Muscle of arm (tissue), 12 donors: ENCODE results near the gene BTN2A1. TPM values are rescaled to one million over a fixed set of nuclear protein-coding genes. Genes with fewer than 3 reads are reported as not detected.
"Not testable (repeated sequence)": the region's sequence is repeated elsewhere in the genome, so short reads cannot be mapped to it uniquely, and the experiment has no call there.

ENCODE experiments used
- DNase-seq: peaks from one replicate; pipeline ENCODE4 v3.0.0-alpha.2; 2013
- polyA plus RNA-seq, 12 donors: library from polyadenylated mRNA; unstranded; fragments of 120-200 nt; gene quantifications; one replicate each; pipeline ENCODE4 v1.2.1, GENCODE V29; 2013; ENCODE audit not compliant: insufficient read length in 12 of 12

BTN2A1 gene
- polyA plus RNA-seq, 12 donors, result 23.6 to 30.3 (median 25.9) TPM; not detected in 1

DNA sequence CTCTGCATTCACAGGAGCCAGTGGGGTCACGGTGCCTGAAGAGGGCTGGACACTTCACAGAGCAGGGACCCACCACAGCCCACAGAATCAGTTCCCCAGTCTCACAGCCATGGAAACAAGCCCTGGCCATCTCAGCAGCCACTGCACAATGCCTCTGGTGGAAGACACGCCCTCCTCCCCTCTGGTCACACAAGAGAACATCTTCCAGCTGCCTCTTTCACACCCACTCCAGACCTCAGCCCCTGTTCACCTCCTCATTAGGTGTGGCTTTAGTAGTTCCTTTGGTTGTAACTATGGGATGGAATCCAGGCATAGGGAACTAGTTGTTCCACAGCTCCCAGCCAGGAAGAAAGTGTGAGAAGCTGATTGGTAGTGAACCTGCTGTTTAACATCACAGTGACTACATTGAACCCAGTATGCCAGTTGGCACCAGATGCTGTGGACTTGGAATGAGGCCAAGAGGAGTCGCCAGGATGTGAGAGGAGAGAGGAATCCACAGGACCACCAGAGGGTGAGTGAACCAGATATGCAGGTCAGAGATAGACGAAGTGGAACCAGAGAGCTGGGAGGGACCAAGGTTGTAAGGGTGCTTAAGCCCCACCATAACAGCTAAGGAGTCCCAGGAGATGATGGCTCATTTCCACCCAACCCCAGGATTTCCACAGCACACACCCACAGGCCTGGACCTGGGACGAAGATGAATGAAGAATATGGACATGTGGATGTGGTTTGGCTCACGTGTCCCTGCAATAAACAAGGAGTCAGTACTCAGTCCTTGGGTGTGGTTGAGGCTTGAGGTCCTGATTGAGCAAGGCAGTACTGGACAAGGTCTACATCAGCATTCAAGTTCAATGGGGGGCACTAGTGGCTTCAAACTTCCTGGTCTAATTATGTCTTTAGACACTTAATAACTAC lies 26.2 kb upstream of the BTN2A1 start:
- DNase-seq, result no peak

- no peak for DNase-seq
These were observed 25.0 kb upstream of the BTN2A1 start for GRCh38 chr6:26432627-26433201.

DNA sequence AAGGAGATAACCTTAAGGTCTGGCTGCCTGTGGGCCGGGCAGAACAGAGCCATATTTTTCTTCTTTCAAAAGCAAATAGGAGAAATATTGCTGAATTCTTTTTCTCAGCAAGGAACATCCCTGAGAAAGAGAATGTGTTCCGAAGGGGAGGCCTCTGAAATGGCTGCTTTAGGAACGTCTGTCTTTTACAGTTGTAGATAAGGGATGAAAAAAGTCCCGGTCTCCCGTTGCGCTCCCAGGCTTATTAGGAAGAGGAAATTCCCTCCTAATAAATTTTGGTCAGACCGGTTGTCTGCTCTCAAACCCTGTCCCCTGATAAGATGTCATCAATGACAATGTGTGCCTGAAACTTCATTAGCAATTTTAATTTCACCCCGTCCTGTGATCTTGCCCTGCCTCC lies 24.1 kb upstream of the BTN2A1 start:
- not testable (repeated sequence) for DNase-seq

DNA sequence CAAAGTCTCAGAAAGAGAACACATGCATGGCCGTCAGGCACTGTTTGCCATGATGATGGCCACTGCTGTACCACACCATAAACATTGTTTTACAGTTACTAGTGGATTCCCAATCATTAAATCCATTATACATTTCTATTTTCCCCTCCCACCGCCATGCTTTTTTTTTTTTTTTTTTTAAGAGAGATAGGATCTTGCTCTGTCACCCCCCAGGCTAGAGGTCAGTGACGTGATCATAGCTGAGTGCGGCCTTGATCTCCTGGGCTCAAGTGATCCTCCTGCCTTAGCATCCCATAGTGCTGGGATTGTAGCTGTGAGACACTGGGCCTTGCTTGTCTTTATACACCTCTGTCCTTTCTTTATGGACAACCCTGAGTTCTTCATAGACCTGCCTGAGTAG lies 21.7 kb upstream of the BTN2A1 start:
- DNase-seq, result no peak

- DNase-seq, result no peak
These were observed 20.2 kb upstream of the BTN2A1 start for GRCh38 chr6:26437550-26437949.

- DNase-seq, result no peak
These were observed 19.8 kb upstream of the BTN2A1 start for GRCh38 chr6:26438000-26438399.

- no peak for DNase-seq
These were observed 18.3 kb upstream of the BTN2A1 start for GRCh38 chr6:26439151-26440125.

DNA sequence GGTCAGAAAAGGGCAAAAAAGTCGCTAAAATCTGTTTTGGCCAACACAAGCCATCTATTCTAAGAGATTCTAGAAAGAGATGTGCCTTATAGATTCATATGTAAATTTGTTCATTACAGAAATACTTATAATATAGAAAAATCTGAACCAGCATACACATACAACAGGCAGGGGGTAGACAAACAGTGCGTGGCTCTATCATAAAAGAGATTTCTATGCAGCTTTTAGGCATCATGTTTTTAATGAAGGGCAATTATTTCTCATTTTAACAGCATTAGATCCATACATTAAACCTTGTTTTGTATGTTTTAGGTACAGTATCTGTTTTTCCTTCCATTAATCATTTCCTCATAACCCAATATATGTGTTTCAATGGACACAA lies 16.8 kb upstream of the BTN2A1 start:
- no peak for DNase-seq

DNA sequence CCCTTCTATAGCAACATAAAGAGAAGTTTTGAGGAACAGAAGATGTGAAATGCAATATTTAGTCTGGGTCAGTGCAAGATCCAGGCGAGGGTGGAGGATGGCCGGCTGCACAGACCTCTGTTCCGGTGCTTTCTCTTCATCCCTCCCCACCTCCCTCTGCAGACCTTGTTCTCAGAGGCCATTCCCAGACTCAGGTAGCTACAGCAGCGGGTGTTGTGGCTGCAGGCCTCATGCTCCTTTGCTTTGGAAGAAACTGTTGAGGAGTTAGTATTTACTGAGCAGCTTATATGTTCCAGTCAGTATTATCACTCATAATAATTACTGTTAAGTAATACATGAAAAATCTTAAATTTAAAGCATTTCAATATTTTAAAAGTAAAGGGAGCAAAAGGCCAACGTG lies 15.8 kb upstream of the BTN2A1 start:
- no peak for DNase-seq

DNA sequence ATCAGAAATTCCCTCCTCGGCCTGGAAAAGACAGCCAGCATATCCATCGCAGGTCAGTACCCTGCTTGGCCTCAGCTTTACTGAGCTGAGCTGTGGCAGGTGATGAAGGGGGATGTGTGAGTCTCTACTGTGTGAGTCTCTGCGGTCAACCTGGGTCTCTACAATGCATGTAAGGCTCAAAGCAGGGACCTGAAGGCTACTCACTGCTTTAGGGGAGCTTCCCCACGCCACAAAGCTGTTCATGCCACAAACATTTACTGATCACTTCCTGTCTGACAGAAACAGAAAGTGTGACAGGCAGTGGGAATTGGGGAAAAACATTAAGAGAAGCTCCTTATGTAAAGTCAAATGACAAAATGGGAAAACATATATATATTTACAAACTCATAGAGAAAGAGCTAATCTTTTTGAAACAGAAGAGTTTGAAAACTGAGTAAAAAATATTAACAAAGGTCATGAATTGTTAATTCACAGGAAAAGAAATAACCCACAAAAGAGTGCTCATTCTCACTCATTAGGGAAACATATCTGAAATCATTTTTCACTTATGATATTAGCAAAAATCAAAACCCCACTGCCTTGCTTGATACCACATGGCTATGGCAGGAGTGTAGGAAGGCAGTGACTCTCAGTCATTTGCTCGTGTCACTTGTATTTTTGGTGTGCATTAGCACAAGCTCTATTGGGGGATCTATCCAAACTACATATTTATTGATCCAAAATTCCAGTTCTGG lies 11.7 kb upstream of the BTN2A1 start:
- DNase-seq, result no peak

DNA sequence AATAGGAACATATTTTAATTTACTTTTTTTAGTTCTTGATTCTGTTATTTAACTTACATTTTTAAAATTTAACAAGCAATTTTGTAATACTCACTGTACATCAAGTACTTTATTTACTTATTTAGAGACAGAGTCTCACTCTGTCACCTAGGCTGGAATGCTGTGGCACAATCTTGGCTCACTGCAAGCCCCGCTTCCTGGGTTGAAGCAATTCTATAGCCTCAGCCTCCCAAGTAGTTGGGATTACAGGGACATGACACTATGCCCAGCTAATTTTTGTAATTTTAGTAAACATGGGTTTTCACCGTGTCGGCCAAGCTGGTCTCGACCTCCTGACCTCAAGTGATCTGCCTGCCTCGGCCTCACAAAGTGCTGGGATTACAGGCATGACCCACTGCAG lies 10.5 kb upstream of the BTN2A1 start:
- no peak for DNase-seq

DNA sequence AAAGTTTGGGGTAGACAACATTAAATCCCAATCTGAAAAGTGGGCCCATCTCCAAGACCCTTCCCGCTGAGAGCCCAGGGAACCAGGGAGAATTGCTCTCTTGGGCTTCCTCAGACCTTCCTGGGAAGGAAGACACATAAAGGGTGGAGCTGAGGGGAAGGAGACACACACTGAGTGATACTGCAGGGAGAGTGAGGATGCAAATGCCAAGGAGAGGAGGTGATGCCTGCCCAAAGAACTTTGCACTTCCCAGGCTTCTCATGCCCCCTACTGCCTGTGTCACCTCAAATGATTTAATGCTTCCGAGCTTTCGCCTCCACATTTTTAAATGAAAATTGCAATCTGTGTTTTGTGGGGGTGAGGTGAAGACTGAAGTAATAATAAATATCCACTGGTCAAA lies 7.5 kb upstream of the BTN2A1 start:
- no peak for DNase-seq

DNA sequence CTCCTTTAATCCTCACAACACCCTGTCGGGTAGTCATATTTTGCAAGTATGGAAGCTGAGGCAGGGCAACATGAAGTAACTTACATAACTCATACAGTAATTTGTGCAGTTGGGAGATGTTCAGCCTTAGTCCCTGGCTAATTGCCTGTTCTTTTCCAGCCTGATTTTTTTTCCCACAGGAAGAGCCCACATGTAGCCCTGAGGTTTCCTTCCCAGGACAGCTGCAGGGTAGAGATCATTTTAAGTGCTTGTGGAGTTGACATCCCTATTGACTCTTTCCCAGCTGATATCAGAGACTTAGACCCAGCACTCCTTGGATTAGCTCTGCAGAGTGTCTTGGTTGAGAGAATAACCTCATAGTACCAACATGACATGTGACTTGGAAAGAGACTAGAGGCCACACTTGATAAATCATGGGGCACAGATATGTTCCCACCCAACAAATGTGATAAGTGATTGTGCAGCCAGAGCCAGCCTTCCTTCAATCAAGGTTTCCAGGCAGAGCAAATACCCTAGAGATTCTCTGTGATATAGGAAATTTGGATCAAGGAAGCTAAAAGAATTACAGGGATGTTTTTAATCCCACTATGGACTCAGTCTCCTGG lies 5.0 kb upstream of the BTN2A1 start:
- no peak for DNase-seq

DNA sequence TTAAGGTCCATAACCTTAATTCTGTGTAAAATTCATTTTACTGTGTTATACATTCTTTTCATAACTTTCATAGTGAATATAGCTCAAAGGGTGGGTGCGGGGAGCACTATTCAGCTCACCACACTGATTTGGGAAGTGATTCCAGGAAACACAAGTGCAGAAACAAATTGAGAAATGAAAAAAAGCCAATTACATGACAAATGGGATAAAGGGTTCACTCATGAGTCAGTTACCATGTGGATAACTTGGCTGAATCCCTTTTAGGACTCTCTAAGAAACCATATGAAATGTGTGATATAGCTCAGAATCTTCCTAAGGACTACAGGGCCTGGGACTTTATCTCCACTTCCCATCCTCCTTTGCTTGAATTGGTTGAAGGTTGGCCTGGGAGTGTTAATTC lies 3.1 kb upstream of the BTN2A1 start:
- DNase-seq, result no peak

DNA sequence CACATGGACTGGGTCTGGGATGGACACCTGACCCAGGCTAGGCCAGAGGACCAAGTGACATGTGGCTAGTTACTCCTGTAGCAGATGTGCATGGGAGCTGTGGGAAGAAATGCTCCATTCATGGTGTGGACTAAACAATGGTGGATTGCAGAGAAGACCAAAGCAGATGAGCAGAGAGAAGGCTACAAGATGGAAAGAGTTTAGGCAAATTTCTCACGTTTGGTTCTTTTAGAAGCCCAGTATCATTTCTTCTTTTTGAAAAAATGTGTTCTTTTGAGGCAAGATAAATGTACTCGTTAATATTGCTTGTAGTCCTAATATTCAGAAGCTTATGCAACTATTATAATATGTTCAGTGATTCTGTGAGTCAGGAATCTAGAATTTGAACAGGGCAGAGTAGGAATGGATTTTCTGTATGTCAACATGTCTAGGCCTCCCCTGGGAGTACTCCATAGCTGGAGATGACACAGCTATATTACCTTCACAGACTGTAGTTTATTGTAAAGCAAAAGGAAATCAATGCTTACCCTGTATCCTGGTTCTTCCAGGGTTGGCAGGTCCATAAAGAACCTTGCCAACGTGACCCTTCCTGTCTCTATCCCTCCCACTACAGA lies 2.3 kb upstream of the BTN2A1 start:
- no peak for DNase-seq

- no peak for DNase-seq
These were observed 420 bp upstream of the BTN2A1 start for GRCh38 chr6:26457264-26457805.

DNA sequence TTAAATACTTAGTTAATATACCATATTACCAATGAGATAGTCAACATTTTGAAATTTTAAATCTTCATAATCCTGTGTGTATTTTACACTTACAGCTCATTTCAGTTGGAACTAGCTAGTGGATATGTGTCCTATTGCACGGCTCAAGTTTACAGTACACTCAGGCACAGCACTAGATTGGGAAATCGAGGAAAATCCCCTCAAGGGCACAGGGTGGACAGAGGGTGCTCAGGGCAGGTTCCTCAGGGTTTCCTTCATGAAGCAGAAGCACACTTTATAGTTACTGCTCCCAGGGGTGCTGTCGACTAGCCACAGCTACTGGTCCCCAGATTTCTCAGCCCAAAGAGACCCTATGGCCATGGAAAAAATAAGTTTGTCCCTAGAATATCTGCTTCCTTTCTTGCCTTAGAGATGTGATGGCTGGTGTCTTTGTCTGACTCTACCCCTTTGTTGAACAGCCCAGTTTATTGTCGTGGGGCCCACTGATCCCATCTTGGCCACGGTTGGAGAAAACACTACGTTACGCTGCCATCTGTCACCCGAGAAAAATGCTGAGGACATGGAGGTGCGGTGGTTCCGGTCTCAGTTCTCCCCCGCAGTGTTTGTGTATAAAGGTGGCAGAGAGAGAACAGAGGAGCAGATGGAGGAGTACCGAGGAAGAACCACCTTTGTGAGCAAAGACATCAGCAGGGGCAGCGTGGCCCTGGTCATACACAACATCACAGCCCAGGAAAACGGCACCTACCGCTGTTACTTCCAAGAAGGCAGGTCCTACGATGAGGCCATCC lies 1.5 kb downstream of the BTN2A1 start:
- DNase-seq, result no peak

GRCh38 chr6:26461353-26461752 lies 3.6 kb downstream of the BTN2A1 start:
- not testable (repeated sequence) for DNase-seq

- no peak for DNase-seq
These were observed 6.3 kb downstream of the BTN2A1 start for GRCh38 chr6:26464014-26464413.
